Mucosa of rectum (tissue), 2 donors: ENCODE measurements around the gene KIFC3.

ENCODE experiments used
- H3K27ac ChIP-seq, 2 donors: one replicate each; pipeline ENCODE4 v1.7.0; 2013; ENCODE audit warnings: inconsistent platforms in 2 of 2, low read depth in 2 of 2, low read length in 2 of 2
- H3K27me3 ChIP-seq, 2 donors: one replicate each; pipeline ENCODE4 v1.7.0; 2013; ENCODE audit warnings: low read length in 2 of 2; ENCODE audit not compliant: control insufficient read depth in 2 of 2, insufficient read depth in 2 of 2
- H3K36me3 ChIP-seq, 2 donors: one replicate each; pipeline ENCODE4 v1.7.0; 2013; ENCODE audit warnings: low read length in 2 of 2; ENCODE audit not compliant: control insufficient read depth in 2 of 2, insufficient read depth in 2 of 2
- H3K4me1 ChIP-seq, 2 donors: one replicate each; pipeline ENCODE4 v1.7.0; 2013; ENCODE audit warnings: low read length in 2 of 2, mild to moderate bottlenecking in 1 of 2; ENCODE audit not compliant: control insufficient read depth in 2 of 2, insufficient read depth in 2 of 2
- H3K4me3 ChIP-seq, 2 donors: one replicate each; pipeline ENCODE4 v1.7.0; 2013; ENCODE audit warnings: low read length in 2 of 2
- H3K9ac ChIP-seq, 2 donors: one replicate each; pipeline ENCODE4 v1.7.0; 2013; ENCODE audit warnings: low read length in 2 of 2, low read depth in 1 of 2, mild to moderate bottlenecking in 1 of 2
- H3K9me3 ChIP-seq, 2 donors: one replicate each; pipeline ENCODE4 v1.7.0; 2013; ENCODE audit warnings: low read length in 2 of 2; ENCODE audit not compliant: control insufficient read depth in 2 of 2
- donor health status: healthy.
- donor health status: Normal muscosa, but diverticular disease.

KIFC3 gene

DNA sequence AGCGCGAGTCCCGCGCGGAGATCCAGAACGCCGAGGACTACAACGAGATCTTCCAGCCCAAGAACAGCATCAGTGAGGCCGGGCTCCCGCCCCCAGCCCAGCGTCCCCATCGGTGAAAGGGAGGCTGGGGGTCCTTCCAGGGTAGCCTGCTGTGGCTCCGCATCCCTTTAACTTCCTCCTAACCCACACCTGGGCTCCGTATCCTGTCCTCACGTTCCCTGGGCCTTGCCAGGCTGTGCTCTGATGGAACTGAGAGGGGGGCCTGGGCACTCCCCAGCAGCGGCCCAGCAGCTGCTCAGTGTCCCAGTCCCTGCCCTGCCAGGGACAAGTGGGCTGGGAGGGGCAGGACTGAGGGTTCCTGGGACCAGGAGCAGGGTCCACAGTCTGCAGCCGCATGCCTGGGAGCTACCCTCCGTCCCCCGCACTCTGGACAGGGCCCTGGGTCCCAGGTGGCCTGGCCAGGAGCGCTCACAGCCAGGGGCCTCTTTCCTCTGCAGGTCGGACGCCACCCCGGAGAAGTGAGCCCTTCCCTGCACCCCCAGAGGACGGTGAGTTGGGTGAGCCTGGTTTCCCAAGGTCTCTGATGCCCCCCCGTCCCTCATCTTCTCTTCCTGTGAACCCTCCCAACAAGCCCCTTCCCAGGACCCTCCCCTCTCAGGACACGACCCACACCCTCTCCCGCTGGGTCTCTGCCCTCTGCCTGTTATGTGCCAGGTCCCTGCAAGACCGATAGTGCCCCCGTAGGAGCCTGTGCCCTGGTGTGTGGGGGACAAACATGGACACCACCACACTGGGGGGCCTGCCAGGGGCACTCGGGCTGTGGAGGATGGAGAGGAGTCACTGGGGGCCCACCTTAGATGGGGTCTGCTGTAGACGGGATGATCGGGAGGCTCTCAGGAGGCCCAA lies 48.6 kb downstream of the KIFC3 start:
- Histone ChIP-seq H3K36me3 (peaks cover 3 to 8% of the 10 kb centered on the region in 2 donors), H3K9me3 (no peaks in the 10 kb centered on the region), H3K4me3 (no peak overlapping the region), H3K9ac (no peak overlapping the region), H3K27me3 (no peaks in the 10 kb centered on the region), H3K27ac (no peak overlapping the region), H3K4me1 (no peaks in the 10 kb centered on the region)

GRCh38 chr16:57752581-57753447 lies 49.5 kb downstream of the KIFC3 start:
- H3K27me3 ChIP-seq: no peaks in the 10 kb centered on the region
- no peak overlapping the region for H3K9ac ChIP-seq
- H3K4me3 ChIP-seq: no peak overlapping the region
- no peaks in the 10 kb centered on the region for H3K9me3 ChIP-seq
- no peak overlapping the region for H3K27ac ChIP-seq
- peaks cover 3 to 10% of the 10 kb centered on the region in 2 donors for H3K36me3 ChIP-seq
- no peaks in the 10 kb centered on the region for H3K4me1 ChIP-seq

DNA sequence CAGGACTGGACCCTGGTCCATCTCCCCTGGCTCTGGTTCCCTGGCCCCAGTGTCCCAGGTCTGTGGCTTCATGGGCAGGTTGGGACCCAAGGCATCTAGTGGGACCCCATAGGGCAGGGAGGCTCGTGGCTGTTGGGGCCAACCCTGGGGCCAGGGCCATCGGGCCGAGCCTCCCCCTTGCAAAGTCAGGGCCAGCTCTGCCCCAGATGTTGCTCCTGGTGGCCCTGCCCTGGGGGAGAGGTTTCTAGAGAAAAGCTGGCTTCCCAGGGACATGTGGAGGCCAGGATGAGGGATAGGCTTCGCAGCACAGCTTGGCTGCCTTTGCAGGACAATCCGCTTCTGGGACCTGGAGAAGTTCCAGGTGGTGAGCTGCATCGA lies 50.1 kb downstream of the KIFC3 start:
- Histone ChIP-seq H3K4me3 (no peak overlapping the region), H3K27ac (no peak overlapping the region)

GRCh38 chr16:57751539-57752202 lies 50.6 kb downstream of the KIFC3 start:
- Histone ChIP-seq H3K4me1 (no peaks in the 10 kb centered on the region), H3K4me3 (no peak overlapping the region), H3K9me3 (no peaks in the 10 kb centered on the region), H3K9ac (no peak overlapping the region), H3K27ac (no peak overlapping the region), H3K36me3 (peaks cover 3 to 11% of the 10 kb centered on the region in 2 donors), H3K27me3 (no peaks in the 10 kb centered on the region)

More for the DNA sequence above, 50.1 kb downstream of the KIFC3 start:
- H3K4me1 ChIP-seq: no peaks in the 10 kb centered on the region
- no peak overlapping the region for H3K9ac ChIP-seq
- H3K36me3 ChIP-seq: peaks cover 3 to 11% of the 10 kb centered on the region in 2 donors
- H3K9me3 ChIP-seq: no peaks in the 10 kb centered on the region
- H3K27me3 ChIP-seq: no peaks in the 10 kb centered on the region

GRCh38 chr16:57750796-57751538 lies 51.3 kb downstream of the KIFC3 start:
- H3K4me3 ChIP-seq: no peak overlapping the region
- H3K36me3 ChIP-seq: peaks cover 3 to 11% of the 10 kb centered on the region in 2 donors
- no peaks in the 10 kb centered on the region for H3K27me3 ChIP-seq
- H3K4me1 ChIP-seq: no peaks in the 10 kb centered on the region
- no peak overlapping the region for H3K27ac ChIP-seq
- no peaks in the 10 kb centered on the region for H3K9me3 ChIP-seq
- no peak overlapping the region for H3K9ac ChIP-seq

DNA sequence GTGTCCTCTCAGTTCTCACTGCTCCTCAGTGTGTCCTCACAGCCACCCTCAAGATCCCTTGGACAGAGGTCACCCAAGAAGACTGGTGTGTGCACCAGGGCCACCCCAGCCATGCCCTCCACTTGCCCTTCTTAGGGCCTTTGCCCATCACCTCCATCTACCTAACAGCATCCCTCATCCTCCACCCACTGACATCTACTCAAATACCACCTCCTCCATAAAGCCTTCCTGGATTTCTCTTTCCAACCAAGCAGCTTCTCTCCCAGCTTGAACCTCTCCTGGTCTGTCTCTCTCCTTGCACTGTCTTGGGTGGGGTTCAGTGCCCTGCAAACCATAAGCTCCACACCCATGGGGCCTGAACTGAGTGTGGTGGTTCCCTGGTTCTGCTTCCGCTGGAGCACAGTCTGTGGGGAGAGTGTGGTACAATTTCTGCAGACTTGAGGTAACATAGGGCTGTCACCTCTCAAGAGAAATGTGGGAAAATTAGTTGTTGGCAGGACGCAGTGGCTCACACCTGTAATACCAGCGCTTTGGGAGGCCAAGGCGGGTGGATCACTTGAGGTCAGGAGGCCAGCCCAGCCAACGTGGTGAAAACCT lies 52.3 kb downstream of the KIFC3 start:
- Histone ChIP-seq H3K9ac (no peak overlapping the region), H3K27me3 (no peaks in the 10 kb centered on the region), H3K4me3 (no peak overlapping the region), H3K4me1 (no peaks in the 10 kb centered on the region), H3K36me3 (peaks cover 3 to 5% of the 10 kb centered on the region in 2 donors), H3K27ac (no peak overlapping the region), H3K9me3 (no peaks in the 10 kb centered on the region)

GRCh38 chr16:57749101-57749692 lies 53.1 kb downstream of the KIFC3 start:
- Histone ChIP-seq H3K4me3 (no peak overlapping the region), H3K27me3 (no peaks in the 10 kb centered on the region), H3K4me1 (no peaks in the 10 kb centered on the region), H3K36me3 (peaks cover 6 to 8% of the 10 kb centered on the region in 2 donors), H3K27ac (no peak overlapping the region), H3K9ac (no peak overlapping the region), H3K9me3 (no peaks in the 10 kb centered on the region)

DNA sequence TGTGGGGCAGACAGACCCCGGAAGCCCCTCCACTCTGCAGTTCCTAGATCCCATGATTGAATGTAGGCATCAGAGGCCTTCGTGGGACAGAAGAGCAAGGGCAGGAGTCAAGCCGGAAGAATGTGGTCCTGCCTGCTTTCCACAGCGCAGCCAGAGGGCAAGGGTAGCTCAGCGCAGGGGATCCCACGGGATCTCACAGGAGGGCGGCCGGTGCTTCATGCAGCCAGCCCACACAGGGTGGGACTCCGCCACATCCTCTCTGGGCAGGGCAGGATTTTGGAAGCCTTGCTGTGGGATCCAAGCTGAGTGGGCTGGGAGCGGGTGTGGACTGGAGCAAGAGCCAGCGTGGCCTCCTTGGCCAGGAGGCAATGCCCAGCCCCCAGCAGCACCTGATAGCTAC lies 53.7 kb downstream of the KIFC3 start:
- Histone ChIP-seq H3K27me3 (no peaks in the 10 kb centered on the region), H3K4me1 (no peaks in the 10 kb centered on the region), H3K4me3 (no peak overlapping the region), H3K9me3 (no peaks in the 10 kb centered on the region), H3K36me3 (peaks cover 6 to 10% of the 10 kb centered on the region in 2 donors), H3K9ac (no peak overlapping the region), H3K27ac (no peak overlapping the region)

GRCh38 chr16:57747996-57748395 lies 54.3 kb downstream of the KIFC3 start:
- Histone ChIP-seq H3K4me3 (no peak overlapping the region), H3K9ac (no peak overlapping the region), H3K4me1 (no peaks in the 10 kb centered on the region), H3K27me3 (no peaks in the 10 kb centered on the region), H3K36me3 (peaks cover 4 to 10% of the 10 kb centered on the region in 2 donors), H3K27ac (no peak overlapping the region), H3K9me3 (no peaks in the 10 kb centered on the region)
